Left lung (tissue), 10 donors: ENCODE measurements around the gene NRARP. TPM values are rescaled to one million over a fixed set of nuclear protein-coding genes. Genes with fewer than 3 reads are reported as not detected.

Source experiments
- ATAC-seq: fragments of 200-7000 bp; cut with Tn5 transposase; one replicate; pipeline ENCODE4 v1.9.1; 2020; ENCODE audit warnings: moderate library complexity
- DNase-seq, 4 donors: peaks; one replicate each; pipeline ENCODE4 v3.0.0-alpha.2; 2013 to 2020
- H3K27ac ChIP-seq, 2 donors: fragments of 200-600 bp; sonication (generic) in 1 of 2; one replicate each; pipeline versions ENCODE4 v1.5.0 to v1.8.0; 2020 to 2021
- H3K27me3 ChIP-seq, 2 donors: fragments of 200-600 bp; sonication (generic) in 1 of 2; one replicate each; pipeline versions ENCODE4 v1.5.0 to v1.8.0; 2020 to 2021
- H3K36me3 ChIP-seq, 2 donors: fragments of 200-600 bp; sonication (generic) in 1 of 2; one replicate each; pipeline versions ENCODE4 v1.5.0 to v1.8.0; 2020 to 2021
- H3K4me1 ChIP-seq, 2 donors: fragments of 200-600 bp; one replicate each; pipeline ENCODE4 v1.8.0; 2021
- H3K4me3 ChIP-seq, 2 donors: fragments of 200-600 bp; sonication (generic) in 1 of 2; one replicate each; pipeline versions ENCODE4 v1.5.0 to v1.8.0; 2020 to 2021; ENCODE audit warnings: mild to moderate bottlenecking in 1 of 2
- H3K9me3 ChIP-seq, 2 donors: fragments of 200-600 bp; sonication (generic) in 1 of 2; one replicate each; pipeline versions ENCODE4 v1.5.0 to v1.8.0; 2020 to 2021
- intact Hi-C, 2 donors: fragments of 100-400 bp; cut with DNase I; formaldehyde crosslinking; loops; one replicate each; pipeline versions ENCODE4 v1.11.2 to v1.14.2; 2022
- polyA plus RNA-seq, 6 donors: library from polyadenylated mRNA; unstranded; fragments of 120-200 nt; gene quantifications; one replicate each; pipeline ENCODE4 v1.2.1, GENCODE V29; 2013; ENCODE audit not compliant: insufficient read length in 6 of 6
- total RNA-seq, 2 donors: library from RNA; stranded (reverse); fragmentation: NEBNext Ultra II Directional; extraction: Animal tissue kit (Norgen Biotek cat#: 25700); gene quantifications; one replicate each; pipeline ENCODE4 v1.2.1, GENCODE V29; 2021
- TF ChIP-seq, protein P1 (sequence below), 2 donors: fragments of 200-600 bp; sonication (generic) in 1 of 2; IDR thresholded peaks; one replicate each; pipeline versions ENCODE4 v1.5.0 to v1.8.0; 2021; ENCODE audit warnings: antibody characterized with exemption in 2 of 2
- donor health status: DM: no; HTN: yes; CAD: no.
- donor health status: DM: no; HTN: no; CAD: no.

The NRARP gene
- total and polyA plus RNA-seq, 8 donors = 7.0 to 15.2 (median 9.7) TPM

DNA sequence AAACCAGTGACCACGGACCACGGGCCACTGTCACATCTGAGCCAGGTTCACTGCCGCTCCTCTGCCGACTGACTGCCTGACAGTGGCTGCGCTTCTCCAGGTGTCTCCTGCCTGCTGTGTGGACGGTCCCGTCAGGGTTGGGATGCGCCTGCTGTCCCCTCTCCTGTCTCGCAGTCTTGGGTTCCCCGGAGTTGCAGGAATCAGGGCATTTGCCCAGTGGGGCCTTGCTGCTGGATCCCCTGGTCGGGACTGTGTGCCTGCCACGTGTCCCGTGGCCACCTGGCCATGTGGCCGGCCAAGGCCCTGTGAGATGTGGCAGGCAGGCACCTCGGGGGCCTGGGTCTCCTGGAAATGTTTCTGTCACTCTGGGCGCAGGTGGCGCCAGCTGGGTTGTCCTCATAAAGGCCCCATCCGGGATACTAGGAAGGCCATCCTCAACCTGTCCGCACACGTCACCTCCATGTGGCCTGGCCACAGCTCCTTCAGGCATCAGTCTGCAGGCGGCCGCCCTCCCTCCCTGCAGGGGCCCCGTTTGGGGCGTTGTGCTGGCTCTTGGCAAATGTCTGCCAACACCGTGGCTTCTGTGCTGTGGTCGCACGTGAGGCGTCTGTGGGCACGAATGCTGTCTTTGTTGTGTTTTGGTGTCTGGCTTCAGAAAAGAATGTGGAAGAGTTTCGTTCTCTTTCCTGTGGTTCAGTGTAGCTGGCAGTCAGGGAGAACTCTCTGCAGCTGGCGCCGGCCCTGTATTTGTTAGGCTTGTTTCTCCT lies 31.0 kb downstream of the NRARP start:
- TF ChIP-seq, protein P1, sequence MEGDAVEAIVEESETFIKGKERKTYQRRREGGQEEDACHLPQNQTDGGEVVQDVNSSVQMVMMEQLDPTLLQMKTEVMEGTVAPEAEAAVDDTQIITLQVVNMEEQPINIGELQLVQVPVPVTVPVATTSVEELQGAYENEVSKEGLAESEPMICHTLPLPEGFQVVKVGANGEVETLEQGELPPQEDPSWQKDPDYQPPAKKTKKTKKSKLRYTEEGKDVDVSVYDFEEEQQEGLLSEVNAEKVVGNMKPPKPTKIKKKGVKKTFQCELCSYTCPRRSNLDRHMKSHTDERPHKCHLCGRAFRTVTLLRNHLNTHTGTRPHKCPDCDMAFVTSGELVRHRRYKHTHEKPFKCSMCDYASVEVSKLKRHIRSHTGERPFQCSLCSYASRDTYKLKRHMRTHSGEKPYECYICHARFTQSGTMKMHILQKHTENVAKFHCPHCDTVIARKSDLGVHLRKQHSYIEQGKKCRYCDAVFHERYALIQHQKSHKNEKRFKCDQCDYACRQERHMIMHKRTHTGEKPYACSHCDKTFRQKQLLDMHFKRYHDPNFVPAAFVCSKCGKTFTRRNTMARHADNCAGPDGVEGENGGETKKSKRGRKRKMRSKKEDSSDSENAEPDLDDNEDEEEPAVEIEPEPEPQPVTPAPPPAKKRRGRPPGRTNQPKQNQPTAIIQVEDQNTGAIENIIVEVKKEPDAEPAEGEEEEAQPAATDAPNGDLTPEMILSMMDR (IDR thresholded peaks at IDR 0.05) = no peak
- Histone ChIP-seq H3K4me3 (no peak overlapping the region), H3K36me3 (peaks cover 0 to 60% of the 10 kb centered on the region in 2 donors), H3K27me3 (no peaks in the 10 kb centered on the region), H3K9me3 (no peaks in the 10 kb centered on the region), H3K27ac (no peak overlapping the region), H3K4me1 (peaks cover 24 to 51% of the 10 kb centered on the region in 2 donors)
- ATAC-seq (no peak), DNase-seq (peak in 1 of 4 donors; percentile 41)
- intact Hi-C loops = no loop called here

DNA sequence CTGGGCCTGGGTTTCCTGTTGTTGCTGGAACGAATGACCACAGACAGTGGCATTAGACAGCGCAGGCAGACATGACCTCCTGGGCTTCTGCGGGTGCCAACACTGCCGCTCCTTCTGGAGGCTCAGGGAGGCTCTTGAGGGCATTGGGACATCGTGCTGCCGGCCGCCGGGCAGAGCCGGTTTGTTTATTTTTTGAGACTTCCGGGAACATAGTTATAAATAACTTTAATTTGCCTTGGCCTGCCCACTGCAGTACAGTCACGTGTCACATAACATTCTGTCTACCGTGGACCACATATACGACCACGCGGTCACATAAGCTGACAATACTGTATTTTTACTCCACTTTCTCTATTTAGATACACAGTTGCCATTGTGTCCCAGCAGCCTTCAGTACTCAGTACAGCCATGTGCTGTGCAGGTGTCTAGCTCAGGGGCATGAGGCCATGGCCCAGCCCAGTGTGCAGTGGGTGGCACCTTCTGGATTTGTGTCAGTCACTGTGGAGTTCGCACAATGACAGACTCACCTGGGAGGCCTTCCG lies 32.8 kb downstream of the NRARP start:
- TF ChIP-seq, protein P1 (IDR thresholded peaks at IDR 0.05) = no peak
- intact Hi-C loops = no loop called here
- DNase-seq = peak in 2 of 4 donors; percentile 76 to 86
- Histone ChIP-seq H3K36me3 (peaks cover 0 to 78% of the 10 kb centered on the region in 2 donors), H3K4me3 (no peak overlapping the region), H3K4me1 (peaks cover 22 to 39% of the 10 kb centered on the region in 2 donors), H3K27ac (peak overlapping the region; percentile 67 to 69), H3K9me3 (no peaks in the 10 kb centered on the region), H3K27me3 (no peaks in the 10 kb centered on the region)
- peak; percentile 85 for ATAC-seq

DNA sequence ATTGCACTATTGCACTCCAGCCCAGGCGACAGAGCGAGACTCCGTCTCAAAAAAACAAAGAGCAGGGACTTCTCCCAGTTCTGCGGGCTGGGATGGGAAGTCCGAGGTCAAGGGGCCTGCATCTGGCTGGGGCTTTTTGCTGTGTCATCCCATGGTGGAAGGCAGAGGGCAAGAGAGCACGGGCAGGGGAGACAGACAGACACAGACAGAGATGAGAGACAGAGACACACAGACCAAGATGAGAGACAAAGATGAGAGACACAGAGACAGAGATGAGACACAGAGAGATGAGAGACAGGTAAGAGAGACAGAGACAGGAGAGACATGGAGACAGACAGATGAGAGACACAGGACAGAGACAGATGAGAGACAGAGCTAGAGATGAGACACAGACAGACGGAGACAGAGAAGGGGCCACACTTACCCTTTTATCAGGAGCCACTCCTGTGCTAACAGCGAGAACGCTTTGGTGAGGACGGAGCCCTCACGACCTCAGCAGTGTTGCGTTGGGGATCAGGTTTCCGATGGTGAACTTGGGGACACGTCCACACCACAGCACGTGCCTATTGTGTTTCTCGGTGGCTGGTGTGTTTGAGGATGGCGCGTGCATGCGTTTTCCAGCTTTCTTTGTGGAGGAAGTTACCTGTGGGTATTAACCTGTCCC lies 33.4 kb downstream of the NRARP start:
- H3K4me1 ChIP-seq = peaks cover 21 to 39% of the 10 kb centered on the region in 2 donors
- TF ChIP-seq, protein P1 (IDR thresholded peaks at IDR 0.05) = no peak
- no peaks in the 10 kb centered on the region for H3K9me3 ChIP-seq
- H3K36me3 ChIP-seq = peaks cover 0 to 84% of the 10 kb centered on the region in 2 donors
- no peaks in the 10 kb centered on the region for H3K27me3 ChIP-seq
- ATAC-seq = no peak
- no peak for DNase-seq
- H3K27ac ChIP-seq = peak overlapping the region; percentile 67 to 69
- H3K4me3 ChIP-seq = no peak overlapping the region
- intact Hi-C loops = no loop called here

DNA sequence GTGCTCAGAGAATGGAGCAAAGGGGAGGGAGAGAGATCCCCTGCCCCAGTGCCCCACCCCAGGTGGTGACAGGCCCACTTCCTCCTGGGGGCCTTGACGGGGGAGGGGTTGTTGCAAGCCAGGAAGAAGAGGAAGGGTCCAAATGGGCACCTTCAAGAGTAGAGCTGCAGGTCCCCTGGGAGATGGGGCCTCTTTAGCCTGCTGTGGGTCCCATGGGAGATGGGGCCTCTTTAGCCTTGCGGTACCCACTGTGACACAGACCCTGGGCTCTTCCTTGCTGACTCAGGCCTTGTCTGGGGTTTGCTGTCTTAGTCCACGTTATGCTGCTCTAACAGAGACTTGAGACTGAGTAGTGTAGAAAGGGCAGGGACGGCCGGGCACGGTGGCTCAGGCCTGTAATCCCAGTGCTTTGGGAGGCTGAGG lies 34.1 kb downstream of the NRARP start:
- Histone ChIP-seq H3K27me3 (no peaks in the 10 kb centered on the region), H3K9me3 (no peaks in the 10 kb centered on the region), H3K4me3 (no peak overlapping the region), H3K4me1 (peaks cover 21 to 39% of the 10 kb centered on the region in 2 donors), H3K27ac (peak overlapping the region in 1 of 2 donors; percentile 67), H3K36me3 (peaks cover 0 to 83% of the 10 kb centered on the region in 2 donors)
- DNase-seq (no peak), ATAC-seq (no peak)
- TF ChIP-seq, protein P1 (IDR thresholded peaks at IDR 0.05) = no peak
- intact Hi-C loops = no loop called here
